Measurements from ENCODE around the gene FOXP1.

FOXP1 gene

DNA sequence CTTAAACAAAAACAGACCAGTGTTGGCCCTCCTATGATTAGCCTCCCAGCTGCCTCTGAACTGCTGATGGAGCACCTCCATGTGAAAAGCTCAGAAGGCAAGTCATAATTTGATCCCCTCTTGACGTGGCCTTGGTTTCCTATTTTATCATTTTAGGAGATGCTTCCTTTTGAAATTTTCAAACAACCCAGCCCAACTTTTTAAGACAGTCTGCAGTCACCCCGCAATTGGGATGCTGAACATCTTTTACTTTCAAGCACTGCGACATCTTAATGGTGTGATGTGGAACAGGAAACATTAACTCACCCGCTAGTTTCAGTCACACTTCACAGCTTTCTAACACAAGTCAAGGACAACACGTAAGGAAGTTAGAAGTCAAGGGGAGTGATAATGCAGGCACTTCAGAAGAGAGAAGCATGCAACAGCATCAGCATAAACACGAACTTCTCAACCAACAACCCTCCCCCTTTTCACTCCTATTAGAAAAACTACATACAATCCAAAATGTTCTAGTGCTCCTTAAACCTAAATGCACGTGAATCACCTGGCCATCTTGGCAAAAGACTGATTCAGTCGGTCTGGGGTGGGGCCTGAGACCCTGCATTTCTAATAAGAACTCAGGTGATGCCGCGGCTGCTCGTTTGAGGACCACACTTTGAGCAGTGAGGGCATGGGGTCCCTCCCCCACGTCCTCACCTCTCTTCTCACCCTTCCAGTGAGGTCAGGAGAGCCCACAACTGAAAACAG, 161.5 kb downstream of the FOXP1 start:
- DNase-seq = no peak

- DNase-seq = no peak
These were observed 162.1 kb downstream of the FOXP1 start for GRCh38 chr3:71421475-71421819.

- DNase-seq = no peak
These were observed 164.2 kb downstream of the FOXP1 start for GRCh38 chr3:71419369-71419768.

- no peak for DNase-seq
These were observed 165.7 kb downstream of the FOXP1 start for GRCh38 chr3:71417791-71418190.

GRCh38 chr3:71416876-71417275, 166.7 kb downstream of the FOXP1 start:
- no peak for DNase-seq

DNA sequence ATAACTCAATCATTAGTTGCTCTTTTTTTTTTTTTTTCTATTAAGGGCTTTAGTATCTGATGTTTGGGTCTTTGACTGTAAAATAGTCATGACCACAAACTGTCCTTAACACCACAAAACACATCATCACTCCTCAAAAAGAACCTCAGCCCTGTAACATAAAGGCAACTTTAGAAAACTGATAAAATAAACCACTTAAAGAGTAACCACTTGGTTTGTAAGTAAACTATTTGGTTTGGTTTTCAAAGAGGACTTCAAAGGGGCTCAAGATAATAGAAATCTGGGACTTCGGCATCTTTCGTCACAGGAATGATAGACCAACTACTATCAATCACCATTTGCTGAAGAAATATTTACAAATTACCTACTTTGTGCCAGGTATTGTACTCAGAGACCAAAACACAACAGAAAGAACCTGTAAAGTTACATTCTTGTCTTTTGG, 167.8 kb downstream of the FOXP1 start:
- DNase-seq = no peak

- DNase-seq = no peak
These were observed 169.2 kb downstream of the FOXP1 start for GRCh38 chr3:71414189-71414927.

DNA sequence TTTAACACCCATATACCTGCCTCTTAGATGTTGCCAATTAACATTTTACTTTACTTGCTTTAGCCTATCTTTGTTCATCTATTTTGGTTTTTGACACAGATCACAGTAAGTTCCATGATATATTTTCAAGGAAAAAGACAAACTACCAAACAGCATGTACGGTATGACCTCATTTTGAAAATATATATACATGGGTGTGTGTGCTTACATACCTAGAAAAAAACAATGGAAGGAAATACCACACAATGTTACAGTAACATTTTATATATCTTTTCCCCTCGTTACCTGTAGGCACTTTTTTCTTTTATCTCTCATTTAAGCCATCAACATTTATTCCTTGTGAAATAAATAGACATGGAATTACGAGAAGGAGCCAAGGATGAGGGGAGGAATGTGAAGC, 170.0 kb downstream of the FOXP1 start:
- DNase-seq = no peak

GRCh38 chr3:71409352-71409751, 174.2 kb downstream of the FOXP1 start:
- no peak for DNase-seq

- DNase-seq = no peak
These were observed 174.6 kb downstream of the FOXP1 start for GRCh38 chr3:71408903-71409302.

DNA sequence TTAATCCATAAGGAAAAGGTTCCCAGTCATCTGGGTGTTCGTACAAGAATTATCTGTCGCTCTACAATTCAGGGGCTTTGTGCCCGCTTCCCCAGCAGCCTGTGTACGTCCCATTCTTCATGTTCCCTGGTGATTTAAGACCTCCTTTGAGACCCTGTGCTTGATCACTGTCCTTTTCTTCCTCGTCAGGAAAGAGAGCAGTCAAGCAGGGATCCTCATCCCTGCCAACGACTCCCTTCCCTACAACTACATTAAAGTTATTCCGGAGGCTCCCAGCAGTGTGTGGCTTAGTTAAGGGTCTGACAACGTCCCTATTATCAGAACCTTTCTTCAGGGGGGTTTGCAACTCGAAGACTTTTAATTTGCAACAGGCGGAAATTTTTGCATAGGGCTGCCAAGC, 175.7 kb downstream of the FOXP1 start:
- no peak for DNase-seq

- DNase-seq = no peak
These were observed 176.3 kb downstream of the FOXP1 start for GRCh38 chr3:71406972-71407810.

GRCh38 chr3:71402911-71403310, 180.6 kb downstream of the FOXP1 start:
- DNase-seq = no peak

DNA sequence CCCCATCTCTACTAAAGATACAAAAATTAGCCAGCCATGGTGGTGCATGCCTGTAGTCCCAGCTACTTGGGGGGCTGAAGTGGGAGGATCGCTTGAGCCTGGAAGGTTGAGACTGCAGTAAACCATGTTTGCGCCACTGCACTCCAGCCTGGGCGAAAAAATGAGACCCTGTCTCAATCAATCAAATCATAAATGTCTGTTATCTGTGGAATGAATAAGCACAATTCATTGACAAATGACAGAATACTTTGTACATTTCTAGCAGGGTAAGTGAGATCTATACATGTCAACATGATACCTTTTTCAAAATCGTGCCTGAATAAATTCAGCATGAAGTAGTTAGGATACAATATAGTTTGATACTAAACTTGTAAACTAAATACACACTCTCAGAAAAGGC, 181.2 kb downstream of the FOXP1 start:
- no peak for DNase-seq

- no peak for DNase-seq
These were observed 181.8 kb downstream of the FOXP1 start for GRCh38 chr3:71401695-71402231.

GRCh38 chr3:71400986-71401451, 182.5 kb downstream of the FOXP1 start:
- no peak for DNase-seq

DNA sequence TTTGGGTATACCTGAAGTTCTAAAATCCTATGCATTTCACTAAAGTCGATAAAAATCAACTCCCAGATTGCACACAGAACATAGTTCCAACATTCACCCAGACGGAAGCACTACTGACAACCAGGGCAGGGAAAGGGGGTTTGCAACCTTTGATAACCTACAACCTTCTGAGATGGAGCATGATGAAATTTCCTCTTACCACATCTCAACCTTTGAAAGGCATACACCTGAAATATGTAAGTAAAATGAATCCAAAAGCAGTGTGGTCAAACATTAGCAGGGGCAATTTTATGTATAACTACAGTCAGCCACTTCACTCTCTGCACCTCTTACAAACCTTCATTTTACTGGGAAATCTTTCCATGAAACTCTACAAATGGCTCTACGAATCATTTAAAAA, 184.1 kb downstream of the FOXP1 start:
- DNase-seq = no peak

- no peak for DNase-seq
These were observed 185.2 kb downstream of the FOXP1 start for GRCh38 chr3:71398157-71398836.

DNA sequence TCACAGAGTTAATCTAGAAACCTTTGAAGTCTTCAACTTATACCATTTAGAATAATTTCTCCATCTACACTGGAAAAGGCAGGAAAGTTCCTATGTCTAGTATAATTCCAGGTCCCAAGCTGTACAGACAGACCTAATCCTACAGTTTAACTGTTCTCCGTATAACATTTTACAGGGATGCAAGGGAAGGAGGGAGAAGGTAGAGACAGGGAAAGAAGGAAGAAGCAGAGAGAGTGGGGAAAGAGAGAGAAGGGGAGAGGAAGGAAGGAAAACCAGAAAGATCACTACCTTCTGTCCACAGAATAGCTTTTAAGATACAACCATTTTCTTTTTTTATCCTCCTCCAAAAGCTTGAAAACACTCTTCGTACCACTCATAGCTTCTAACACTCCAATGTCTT, 185.8 kb downstream of the FOXP1 start:
- no peak for DNase-seq

DNA sequence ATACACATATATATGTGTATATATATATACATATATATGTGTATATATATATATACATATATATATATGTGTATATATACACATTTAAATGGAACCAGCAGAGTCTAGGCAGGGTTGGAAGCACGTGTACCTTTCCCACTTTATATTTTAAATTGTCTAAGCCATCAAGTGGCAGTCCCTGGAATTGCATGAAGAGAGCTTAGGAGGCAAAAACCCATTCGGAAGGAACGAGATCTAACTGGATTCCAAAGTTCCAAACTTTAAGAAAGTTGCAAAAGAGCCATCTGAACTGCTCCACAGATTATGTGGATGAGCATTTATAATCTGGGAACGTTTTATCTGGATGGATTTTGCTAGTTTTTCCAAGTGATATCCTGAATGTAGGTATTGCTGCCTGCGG, 186.5 kb downstream of the FOXP1 start:
- no peak for DNase-seq

DNA sequence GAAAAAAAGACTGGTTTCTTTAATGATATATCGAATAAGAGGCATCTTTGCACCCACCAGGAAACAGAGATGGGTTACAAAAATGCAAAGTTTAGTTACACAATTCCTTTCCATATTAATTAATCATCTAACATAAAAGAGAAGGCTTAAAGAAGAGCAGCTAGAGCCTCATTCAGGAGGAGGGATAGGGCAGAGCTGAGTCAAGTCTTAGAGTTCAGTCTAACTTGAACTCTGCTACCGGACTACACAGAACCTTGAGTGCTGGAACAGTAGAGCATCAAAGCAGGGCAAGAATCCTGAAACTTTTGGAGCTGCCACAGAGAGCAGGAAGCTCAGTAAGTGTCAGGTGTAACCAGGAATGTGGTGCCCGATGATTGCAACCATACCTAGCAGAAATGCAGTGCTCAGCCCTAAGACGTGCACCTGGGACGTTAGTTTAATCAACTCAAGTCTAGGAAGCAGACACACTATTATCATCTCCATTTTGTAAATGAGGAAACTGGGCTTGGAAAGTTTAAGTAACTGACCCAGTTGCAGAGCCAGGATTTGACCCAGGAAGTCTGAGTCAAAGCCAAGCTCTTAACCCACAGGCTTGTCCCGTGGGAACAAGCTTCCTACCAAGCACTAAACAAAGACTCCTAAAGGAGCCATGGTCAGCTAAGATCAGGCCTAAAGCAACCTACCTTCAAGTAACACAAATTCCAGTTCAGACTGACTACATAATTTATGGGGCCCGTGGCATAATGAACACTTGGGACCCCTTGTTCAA, 187.4 kb downstream of the FOXP1 start:
- no peak for DNase-seq

DNA sequence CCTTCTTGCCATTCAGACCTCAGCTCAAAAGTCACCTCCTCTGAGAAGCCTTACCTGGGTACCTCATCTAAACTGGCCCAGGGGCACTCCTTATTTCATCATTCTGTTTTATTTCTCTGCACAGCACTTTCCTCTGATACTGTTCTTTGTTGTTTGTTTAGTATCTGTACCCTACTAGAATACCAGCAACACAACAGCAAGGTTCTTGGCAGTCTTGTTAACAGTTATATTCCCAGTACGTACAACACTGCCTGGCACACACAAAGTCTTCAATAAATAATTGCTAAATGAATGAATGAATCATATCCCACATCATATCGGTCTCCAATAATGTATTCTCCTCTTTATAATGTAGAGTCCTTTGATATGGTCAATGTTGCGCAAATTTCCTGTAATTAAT, 188.1 kb downstream of the FOXP1 start:
- DNase-seq = no peak
